ENCODE results near the gene MAP3K21. TPM values are rescaled to one million over a fixed set of nuclear protein-coding genes. Genes with fewer than 3 reads are reported as not detected.

MAP3K21 gene
- total and polyA plus RNA-seq, 2 of the 4 experiments (the other 2 are of a cell fraction) = 0.15 to 0.18 TPM

- ATAC-seq (ENCODE audit: low read depth) (no peak), DNase-seq (no peak)
- ChIA-PET CTCF (no interaction called here), POLR2A (ENCODE audit: unreplicated experiment) (no interaction called here)
- H2AK9ac ChIP-seq (replicated peaks; ENCODE audit: low read depth, low read length, poor library complexity) = no peak overlapping the region
- no peaks in the 10 kb centered on the region for H3K4me1 ChIP-seq (ENCODE audit: control insufficient read depth, insufficient read depth, low read length)
- no peaks in the 10 kb centered on the region for H3K9me1 ChIP-seq (ENCODE audit: insufficient read depth, low read length)
- H2AK5ac ChIP-seq (ENCODE audit: low read depth, low read length) = no peak overlapping the region
- peaks cover 4% of the 10 kb centered on the region; the same call in 1 of the 2 replicates for H3K9me3 ChIP-seq (ENCODE audit: control insufficient read depth, insufficient read depth, low read length)
- in situ Hi-C loops (cut with MboI; ENCODE audit: low sequenced_read_pairs) (no loop called here), intact Hi-C loops (cut with micrococcal nuclease) (no loop called here), dilution Hi-C loops (cut with HindIII; ENCODE audit: low sequenced_read_pairs, unreplicated experiment) (no loop called here)
- no peak overlapping the region for H3K4me3 ChIP-seq (ENCODE audit: insufficient read depth, low read depth, low read length)
- no peak overlapping the region for H3K23ac ChIP-seq (ENCODE audit: low read depth, low read length)
- no peaks in the 10 kb centered on the region for H3K79me1 ChIP-seq (ENCODE audit: low read depth in 1 of 2, low read length in 2 of 2)
- no TSS peak for BruUV-seq (replicated peaks)
- no peaks in the 10 kb centered on the region for H4K20me1 ChIP-seq (ENCODE audit: insufficient read depth, low read length)
- no peak overlapping the region for H3K4ac ChIP-seq (ENCODE audit: low read depth, low read length)
- no peak overlapping the region for H3K27ac ChIP-seq (ENCODE audit: insufficient read depth, low read length)
- TF ChIP-seq CEBPB (IDR thresholded peaks at IDR 0.05; ENCODE audit: low read depth, low read length) (peak; percentile 67), RCOR1 (IDR thresholded peaks at IDR 0.05; ENCODE audit: insufficient replicate concordance, low read length) (no peak)
- H3K27me3 ChIP-seq (ENCODE audit: control insufficient read depth, insufficient read depth, low read length) = no peaks in the 10 kb centered on the region
- H2BK20ac ChIP-seq (ENCODE audit: low read depth, low read length) = no peak overlapping the region
- H3K18ac ChIP-seq (ENCODE audit: low read depth, low read length) = no peak overlapping the region
- H2BK120ac ChIP-seq (ENCODE audit: low read depth, low read length) = no peak overlapping the region
- H4K8ac ChIP-seq (ENCODE audit: low read depth in 2 of 2, low read length in 2 of 2) = no peak overlapping the region
- no peak overlapping the region for H3K56ac ChIP-seq (ENCODE audit: extremely low read depth, insufficient read depth, low read length)
- WGBS, 2 experiments (ENCODE audit: extremely low coverage in 2 of 2, insufficient read length in 1 of 2) = no CpG with 5 or more reads among the region's 3 CpGs
- no peak overlapping the region for H2BK15ac ChIP-seq (ENCODE audit: low read depth, low read length)
- no peak overlapping the region for H3K14ac ChIP-seq (replicated peaks; ENCODE audit: low read depth, low read length)
- H4K91ac ChIP-seq (ENCODE audit: insufficient read depth, low read depth, low read length) = no peak overlapping the region
- no peak overlapping the region for H4K5ac ChIP-seq (ENCODE audit: low read depth, low read length)
- H2BK5ac ChIP-seq (ENCODE audit: low read depth, low read length, poor library complexity, severe bottlenecking) = no peak overlapping the region
- H3K4me2 ChIP-seq (ENCODE audit: low read depth, low read length) = no peak overlapping the region
- no peak overlapping the region for H2AFZ ChIP-seq (replicated peaks; ENCODE audit: low read length, poor library complexity)
- no peaks in the 10 kb centered on the region for H3K36me3 ChIP-seq (ENCODE audit: control insufficient read depth, insufficient read depth, low read length)
- no peak overlapping the region for H3K9ac ChIP-seq (ENCODE audit: low read depth, low read length)
These were observed 104.4 kb downstream of the MAP3K21 start for GRCh38 chr1:233431753-233432403.
